Psoas muscle (tissue), 8 donors: ENCODE measurements around the gene SLC44A1. TPM values are rescaled to one million over a fixed set of nuclear protein-coding genes. Genes with fewer than 3 reads are reported as not detected.
A peak's percentile ranks its signal among the peaks of the same experiment; 100 is the strongest.

Experiments used
- ATAC-seq, 4 donors: fragments of 200-7000 bp; cut with Tn5 transposase; one replicate each; pipeline ENCODE4 v1.9.1; 2020; ENCODE audit warnings: moderate library complexity in 3 of 4, mild to moderate bottlenecking in 2 of 4
- DNase-seq, 2 donors: peaks; one replicate each; pipeline ENCODE4 v3.0.0-alpha.2; 2020
- H3K27ac ChIP-seq: fragments of 200-600 bp; one replicate; pipeline ENCODE4 v1.8.0; 2022
- H3K27me3 ChIP-seq, 3 donors: fragments of 200-600 bp in 1 of 3; one replicate each; pipeline versions ENCODE4 v1.6.1 to v1.8.0; 2013 to 2022; ENCODE audit warnings: low read length in 2 of 3, mild to moderate bottlenecking in 2 of 3, moderate library complexity in 1 of 3; ENCODE audit not compliant: insufficient read depth in 3 of 3
- H3K36me3 ChIP-seq, 2 donors: fragments of 200-600 bp in 1 of 2; one replicate each; pipeline versions ENCODE4 v1.6.1 to v1.8.0; 2013 to 2022; ENCODE audit warnings: low read depth in 1 of 2, mild to moderate bottlenecking in 1 of 2, moderate library complexity in 1 of 2; ENCODE audit not compliant: insufficient read depth in 1 of 2
- H3K4me1 ChIP-seq: fragments of 200-600 bp; one replicate; pipeline ENCODE4 v1.8.0; 2022
- H3K4me3 ChIP-seq: fragments of 200-600 bp; one replicate; pipeline ENCODE4 v1.8.0; 2022; ENCODE audit warnings: mild to moderate bottlenecking
- H3K9me3 ChIP-seq: fragments of 200-600 bp; one replicate; pipeline ENCODE4 v1.8.0; 2022
- CTCF ChIP-seq: fragments of 200-600 bp; IDR thresholded peaks from one replicate; pipeline ENCODE4 v1.8.0; 2022; ENCODE audit warnings: antibody characterized with exemption
- WGBS, 3 donors: extraction: QIAGEN DNeasy Blood & Tissue Kit; methylation state at CpG; one replicate each; pipeline versions ENCODE4 v1.1.6 to v1.1.7; 2013; 5-methylcytosine and 5-hydroxymethylcytosine counted together
- intact Hi-C, 2 donors: fragments of 100-400 bp; cut with DNase I; formaldehyde crosslinking; loops; one replicate each; pipeline versions ENCODE4 v1.11.0 to v1.14.2; 2022
- polyA plus RNA-seq, 3 donors: library from polyadenylated mRNA; stranded (reverse); fragments of 200-250 nt; gene quantifications; one replicate each; pipeline ENCODE4 v1.2.3, GENCODE V29; 2013
- total RNA-seq, 4 donors: library from RNA; stranded (reverse); fragmentation: NEBNext Ultra II Directional in 2 of 4; extraction: Animal tissue kit (Norgen Biotek cat#: 25700) in 2 of 4; gene quantifications; one replicate each; pipeline versions ENCODE4 v1.2.1 to v1.2.4, GENCODE V29; 2021 to 2023
- donor health status: healthy with polysubstance abuse.
- donor health status: DM: no; HTN: no; CAD: no; lungs with moderate emphysema.
- donor health status: Bipolar disorder and iron deficiency.
- donor health status: healthy.
- donor health status: DM: yes; HTN: yes; CAD: no.
- donor health status: DM: no; HTN: no; CAD: no.
- donor health status: DM: no; HTN: no; CAD: no.
- donor health status: DM: yes; HTN: yes; CAD: no.

SLC44A1 gene
- total and polyA plus RNA-seq, 7 donors: 3.3 to 18.9 (median 7.0) TPM

GRCh38 chr9:105431424-105432246 is 187.2 kb downstream of the SLC44A1 start:
- Histone ChIP-seq H3K27me3 (no peaks in the 10 kb centered on the region), H3K27ac (peak overlapping the region; percentile 74), H3K4me3 (no peak overlapping the region), H3K4me1 (peaks cover 16% of the 10 kb centered on the region), H3K9me3 (no peaks in the 10 kb centered on the region), H3K36me3 (no peaks in the 10 kb centered on the region)
- ATAC-seq: peak in 3 of 4 donors; percentile 71 to 83 (median 75)
- DNase-seq: no peak
- no peak for TF ChIP-seq CTCF
- intact Hi-C loops: no loop called here
- WGBS, 3 donors: 31 to 53% (median 33%) methylated on average over 9 of the region's 9 CpGs

DNA sequence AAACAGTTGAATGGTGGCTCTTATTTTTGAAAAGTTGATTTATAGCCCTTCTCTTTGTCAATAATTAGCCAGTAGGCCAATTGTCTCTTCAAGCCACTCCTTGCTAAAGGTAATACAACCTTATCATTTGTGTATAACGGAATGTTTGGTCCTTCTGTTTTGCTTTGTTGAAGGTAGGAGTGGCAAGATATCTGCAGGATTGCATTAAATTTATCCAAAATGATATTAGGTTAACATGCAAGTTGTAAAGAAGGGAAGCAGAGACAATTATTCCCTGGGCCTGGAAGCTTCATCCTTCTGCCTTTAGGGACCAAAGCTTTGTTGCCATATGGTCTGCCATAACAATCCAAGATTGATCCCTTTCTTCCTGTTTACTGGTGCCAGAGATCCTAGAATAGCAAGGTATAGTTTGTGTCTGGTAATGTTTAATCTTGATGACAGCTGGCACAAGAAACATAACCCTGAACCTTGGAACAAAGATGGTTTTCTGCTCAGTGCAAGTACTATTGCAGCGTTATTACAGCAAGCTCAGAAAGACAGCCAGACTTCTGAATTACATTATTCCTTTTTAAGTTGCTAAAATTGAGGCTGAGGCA is 187.9 kb downstream of the SLC44A1 start:
- Histone ChIP-seq H3K27me3 (no peaks in the 10 kb centered on the region), H3K4me1 (peaks cover 22% of the 10 kb centered on the region), H3K9me3 (no peaks in the 10 kb centered on the region), H3K27ac (peak overlapping the region; percentile 74), H3K4me3 (no peak overlapping the region), H3K36me3 (no peaks in the 10 kb centered on the region)
- 60 to 68% (median 65%) methylated on average over 2 of the region's 2 CpGs for WGBS, 3 donors
- TF ChIP-seq CTCF: no peak
- intact Hi-C loops: no loop called here
- DNase-seq (no peak), ATAC-seq (peak in 1 of 4 donors; percentile 42)

DNA sequence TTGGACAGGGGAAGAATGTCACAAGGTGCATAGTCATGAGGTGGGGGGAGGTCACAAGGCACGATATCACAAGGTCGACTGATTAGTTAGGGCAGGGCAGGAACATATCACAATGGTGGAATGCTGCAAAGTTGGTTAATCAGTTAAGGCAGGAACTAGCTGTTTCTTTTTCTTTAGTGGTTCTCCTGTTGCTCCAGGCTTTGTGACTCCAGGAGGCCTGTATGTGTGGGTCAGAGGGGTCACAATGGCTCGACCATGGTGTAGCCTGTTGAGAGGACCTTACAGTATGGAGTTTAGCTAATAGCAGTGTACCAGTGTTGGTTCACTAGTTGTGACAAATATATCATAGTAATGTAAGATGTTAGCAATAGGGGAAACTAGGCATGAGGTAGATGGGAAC is 191.0 kb downstream of the SLC44A1 start:
- no peak for ATAC-seq
- peaks cover 46% of the 10 kb centered on the region for H3K4me1 ChIP-seq
- intact Hi-C loops: no loop called here

DNA sequence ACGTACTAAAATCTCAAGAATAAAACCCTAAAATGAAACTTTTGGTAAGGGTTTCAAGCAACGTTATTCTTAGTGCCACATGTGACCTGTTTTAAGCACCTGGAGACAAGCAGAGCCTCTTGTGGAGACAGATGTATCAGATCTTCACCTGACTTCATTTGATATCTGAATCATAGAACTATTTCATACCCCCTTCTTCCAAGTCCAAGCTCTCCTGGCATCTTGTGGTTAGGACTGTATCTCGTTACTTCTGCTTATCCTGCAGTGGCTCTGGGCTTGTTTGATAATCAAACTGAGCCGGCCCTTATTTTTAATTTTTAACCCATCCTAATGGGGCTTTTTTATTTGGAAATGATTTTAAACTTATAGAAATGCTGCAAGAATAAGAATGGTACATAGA is 192.3 kb downstream of the SLC44A1 start:
- peak overlapping the region; percentile 96 for H3K27ac ChIP-seq
- no peak for TF ChIP-seq CTCF
- DNase-seq (no peak), ATAC-seq (peak; percentile 62 to 68 (median 64))
- intact Hi-C loops: loop anchor here in 1 of 2 donors (2.0 kb wide), 1 partner anchor 22 kb away; no protein-coding TSS in a partner anchor
- H3K36me3 ChIP-seq: no peaks in the 10 kb centered on the region
- H3K4me3 ChIP-seq: no peak overlapping the region
- no peaks in the 10 kb centered on the region for H3K9me3 ChIP-seq
- H3K27me3 ChIP-seq: no peaks in the 10 kb centered on the region
- peaks cover 54% of the 10 kb centered on the region for H3K4me1 ChIP-seq
- WGBS, 3 donors: 25 to 50% (median 39%) methylated on average over 4 of the region's 4 CpGs

More for the DNA sequence above, 191.0 kb downstream of the SLC44A1 start:
- Histone ChIP-seq H3K27ac (peak overlapping the region; percentile 96), H3K27me3 (no peaks in the 10 kb centered on the region), H3K9me3 (no peaks in the 10 kb centered on the region), H3K36me3 (no peaks in the 10 kb centered on the region), H3K4me3 (no peak overlapping the region)
- 72 to 83% (median 74%) methylated on average over 3 of the region's 3 CpGs for WGBS, 3 donors
- no peak for DNase-seq
- TF ChIP-seq CTCF: no peak
